AG09319 (cell line): ENCODE data around the gene RUBCNL.

Experiments used
- DNase-seq: peaks from one replicate; pipeline ENCODE4 v3.0.0-alpha.2; 2010; ENCODE audit warnings: low read depth; ENCODE audit errors: extremely low read depth
- TF ChIP-seq, protein P1 (sequence below): IDR thresholded peaks from 2 replicates; pipeline ENCODE4 v1.5.1; 2011; ENCODE audit warnings: low read depth, mild to moderate bottlenecking, inconsistent platforms, low read length, moderate library complexity

Gene RUBCNL

GRCh38 chr13:46315036-46315435 lies 72.0 kb downstream of the RUBCNL start:
- no peak for DNase-seq
- TF ChIP-seq, protein P1, sequence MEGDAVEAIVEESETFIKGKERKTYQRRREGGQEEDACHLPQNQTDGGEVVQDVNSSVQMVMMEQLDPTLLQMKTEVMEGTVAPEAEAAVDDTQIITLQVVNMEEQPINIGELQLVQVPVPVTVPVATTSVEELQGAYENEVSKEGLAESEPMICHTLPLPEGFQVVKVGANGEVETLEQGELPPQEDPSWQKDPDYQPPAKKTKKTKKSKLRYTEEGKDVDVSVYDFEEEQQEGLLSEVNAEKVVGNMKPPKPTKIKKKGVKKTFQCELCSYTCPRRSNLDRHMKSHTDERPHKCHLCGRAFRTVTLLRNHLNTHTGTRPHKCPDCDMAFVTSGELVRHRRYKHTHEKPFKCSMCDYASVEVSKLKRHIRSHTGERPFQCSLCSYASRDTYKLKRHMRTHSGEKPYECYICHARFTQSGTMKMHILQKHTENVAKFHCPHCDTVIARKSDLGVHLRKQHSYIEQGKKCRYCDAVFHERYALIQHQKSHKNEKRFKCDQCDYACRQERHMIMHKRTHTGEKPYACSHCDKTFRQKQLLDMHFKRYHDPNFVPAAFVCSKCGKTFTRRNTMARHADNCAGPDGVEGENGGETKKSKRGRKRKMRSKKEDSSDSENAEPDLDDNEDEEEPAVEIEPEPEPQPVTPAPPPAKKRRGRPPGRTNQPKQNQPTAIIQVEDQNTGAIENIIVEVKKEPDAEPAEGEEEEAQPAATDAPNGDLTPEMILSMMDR: no peak

DNA sequence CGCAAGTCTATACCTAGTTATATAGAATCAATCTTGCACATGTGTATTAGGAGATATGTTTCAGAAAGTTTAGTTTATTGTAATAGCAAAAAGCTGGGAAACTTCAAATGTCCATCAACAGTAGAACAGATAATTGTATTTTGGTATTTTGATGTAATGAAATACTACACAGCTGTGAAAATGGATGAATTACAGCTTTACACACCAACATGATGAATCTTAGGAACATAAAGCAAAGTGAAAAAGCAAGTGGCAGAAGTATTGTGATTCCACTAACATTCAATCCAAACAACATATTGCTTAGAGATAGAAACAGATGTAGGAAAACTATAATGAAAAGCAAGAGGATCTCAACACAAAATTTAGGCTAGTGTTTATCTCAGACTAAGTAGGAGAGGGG lies 72.5 kb downstream of the RUBCNL start:
- DNase-seq: no peak
- TF ChIP-seq, protein P1: no peak

- no peak for DNase-seq
- TF ChIP-seq, protein P1: no peak
Observed at GRCh38 chr13:46313432-46314257, 73.4 kb downstream of the RUBCNL start.

DNA sequence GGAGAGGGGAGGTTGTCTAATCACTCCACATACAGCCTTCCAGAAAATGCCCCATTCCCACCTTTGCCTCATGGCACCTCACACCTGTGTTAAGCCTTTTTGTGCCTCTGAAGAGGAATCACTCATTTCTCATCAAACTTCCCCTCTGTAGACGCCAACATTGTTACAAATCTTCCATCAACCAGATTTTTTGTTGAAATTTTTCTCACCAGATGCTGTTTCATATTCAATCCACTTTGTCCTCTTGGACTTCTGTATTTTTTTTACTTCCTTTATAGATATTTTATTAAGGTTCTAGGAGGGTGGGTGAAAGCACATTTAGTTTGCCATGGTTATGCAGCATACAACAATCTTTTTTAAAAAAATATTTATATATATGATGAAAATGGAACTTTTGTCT lies 74.0 kb downstream of the RUBCNL start:
- no peak for DNase-seq
- TF ChIP-seq, protein P1: no peak

DNA sequence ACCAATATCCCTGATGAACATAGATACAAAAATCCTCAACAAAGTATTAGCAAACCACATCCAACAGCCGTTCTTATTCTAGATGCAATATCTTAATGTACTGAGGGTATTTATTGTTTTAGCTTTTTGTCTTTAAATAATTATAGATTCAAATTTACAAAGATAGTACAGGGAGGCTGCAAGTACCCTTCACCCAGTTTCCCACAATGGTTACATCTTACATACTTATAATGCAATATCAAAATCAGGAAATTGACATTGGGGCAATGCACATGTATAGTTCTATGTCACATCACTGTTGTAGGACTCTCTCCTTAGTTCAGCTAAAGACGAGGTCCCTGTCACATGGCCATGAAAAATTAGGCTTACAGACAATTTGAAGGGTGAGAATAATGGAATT lies 75.8 kb downstream of the RUBCNL start:
- TF ChIP-seq, protein P1: no peak
- no peak for DNase-seq

DNA sequence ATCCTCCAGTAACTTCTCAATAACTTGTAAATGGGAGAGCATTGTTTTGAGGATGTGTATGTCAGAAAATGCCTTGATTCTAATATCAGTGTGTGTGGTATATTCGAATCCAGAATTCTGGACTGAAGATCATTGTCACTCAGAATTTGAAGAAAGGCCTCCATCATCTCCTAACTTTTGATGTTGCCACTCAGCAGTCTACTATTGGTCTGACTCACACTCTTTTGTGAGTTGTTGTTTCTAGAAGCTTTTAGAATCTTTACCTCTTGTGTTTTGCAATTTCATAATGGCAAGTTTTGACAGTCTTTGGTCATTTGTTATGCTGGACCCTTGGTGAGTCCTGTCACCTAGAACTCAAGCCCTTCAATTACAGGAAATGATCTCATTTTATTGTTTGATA lies 77.0 kb downstream of the RUBCNL start:
- no peak for DNase-seq
- TF ChIP-seq, protein P1: no peak

GRCh38 chr13:46307554-46307953 lies 79.5 kb downstream of the RUBCNL start:
- no peak for DNase-seq
- TF ChIP-seq, protein P1: no peak
